Panc1 (cell line): ENCODE measurements around the gene ZNF469. TPM values are rescaled to one million over a fixed set of nuclear protein-coding genes. Genes with fewer than 3 reads are reported as not detected.

ENCODE experiments used
- ATAC-seq: fragments of 200-7000 bp; cut with Tn5 transposase; 2 replicates; pipeline ENCODE4 v1.9.1; 2020; ENCODE audit warnings: mild to moderate bottlenecking, moderate library complexity
- BruUV-seq: library from RNA; stranded (reverse); fragments of 400-500 nt; replicated peaks from 2 replicates; lab custom pipeline; 2021; lab: Mats Ljungman, UMichigan
- CTCF ChIA-PET: fragments of 300-600 bp; sonication (Branson Sonifier 250); formaldehyde crosslinking; loops from one replicate; lab custom pipeline; 2022; ENCODE audit warnings: antibody characterized with exemption; lab: Charles Lee
- POLR2A ChIA-PET: fragments of 300-600 bp; sonication (Branson Sonifier 250); formaldehyde crosslinking; loops from one replicate; lab custom pipeline; 2022; ENCODE audit warnings: antibody characterized with exemption; lab: Charles Lee
- DNase-seq: peaks from one replicate; pipeline ENCODE4 v3.0.0-alpha.2; 2010; ENCODE audit warnings: low read depth, low spot score
- H3K27ac ChIP-seq: 2 replicates; pipeline ENCODE4 v1.5.1; 2011; ENCODE audit warnings: mild to moderate bottlenecking, low read length, inconsistent platforms
- H3K27me3 ChIP-seq: fragments of 200-500 bp; sonication (Bioruptor generic); 2 replicates; pipeline ENCODE4 v1.6.0; 2014; ENCODE audit warnings: low read length, inconsistent platforms; ENCODE audit not compliant: control insufficient read depth, insufficient read depth
- H3K36me3 ChIP-seq: fragments of 200-500 bp; sonication (Bioruptor generic); 2 replicates; pipeline ENCODE4 v1.5.1; 2014; ENCODE audit warnings: inconsistent platforms, mild to moderate bottlenecking, low read length, moderate library complexity; ENCODE audit not compliant: control insufficient read depth, insufficient read depth
- H3K4me1 ChIP-seq: 2 replicates; pipeline ENCODE4 v1.5.1; 2011; ENCODE audit warnings: inconsistent platforms, mild to moderate bottlenecking, low read length, moderate library complexity; ENCODE audit not compliant: control insufficient read depth, insufficient read depth
- H3K4me3 ChIP-seq, 2 experiments: 2 replicates each; pipeline ENCODE4 v1.5.1; 2011 to 2012; ENCODE audit warnings: low read depth in 2 of 2, low read length in 2 of 2, mild to moderate bottlenecking in 2 of 2, inconsistent platforms in 1 of 2, moderate library complexity in 1 of 2
- H3K9me3 ChIP-seq: fragments of 200-500 bp; sonication (Bioruptor generic); 2 replicates; pipeline ENCODE4 v1.5.1; 2014; ENCODE audit warnings: low read depth, mild to moderate bottlenecking, inconsistent platforms, low read length, moderate library complexity; ENCODE audit not compliant: control insufficient read depth, insufficient read depth
- CTCF ChIP-seq: fragments of 450-650 bp; IDR thresholded peaks from 2 replicates; pipeline ENCODE4 v1.5.1; 2017; ENCODE audit warnings: mild to moderate bottlenecking
- POLR2AphosphoS5 ChIP-seq: IDR thresholded peaks from 2 replicates; pipeline ENCODE4 v1.6.1; 2012; ENCODE audit warnings: mild to moderate bottlenecking, low read depth, low read length, moderate library complexity
- REST ChIP-seq, 2 experiments: IDR thresholded peaks; 2 replicates each; pipeline ENCODE4 v1.6.1; 2011 to 2012; ENCODE audit warnings: low read depth in 2 of 2, control low read depth in 1 of 2, low read length in 1 of 2, mild to moderate bottlenecking in 1 of 2, moderate library complexity in 1 of 2; ENCODE audit not compliant: insufficient read depth in 1 of 2
- SIN3A ChIP-seq: IDR thresholded peaks from 2 replicates; pipeline ENCODE4 v1.6.1; 2012; ENCODE audit warnings: low read depth, mild to moderate bottlenecking, low read length, moderate library complexity, borderline replicate concordance; ENCODE audit not compliant: insufficient read depth
- TCF7L2 ChIP-seq: IDR thresholded peaks from 2 replicates; pipeline ENCODE4 v1.6.1; 2011; ENCODE audit warnings: mild to moderate bottlenecking, low read depth, low read length, inconsistent platforms
- in situ Hi-C: cut with HindIII; loops from 2 replicates; pipeline ENCODE4 v1.10.0; 2016; ENCODE audit warnings: low sequenced_read_pairs, low pct_unique_long_range_greater_than_20kb
- intact Hi-C: fragments of 100-400 bp; cut with micrococcal nuclease; formaldehyde crosslinking; loops from one replicate; pipeline ENCODE4 v1.10.0; 2022; ENCODE audit not compliant: unreplicated experiment
- total RNA-seq: library from RNA; stranded (reverse); gene quantifications from one replicate; pipeline ENCODE4 v1.2.1, GENCODE V29; 2021; ENCODE audit not compliant: unreplicated experiment

ZNF469 gene
- total RNA-seq, 1 experiment from 2014 or later = 1.3 TPM

GRCh38 chr16:88337538-88337937 lies 45.2 kb upstream of the ZNF469 start:
- CTCF ChIA-PET = no interaction called here
- no peak overlapping the region for H3K4me3 ChIP-seq

GRCh38 chr16:88338111-88338510 lies 44.6 kb upstream of the ZNF469 start:
- Histone ChIP-seq H3K27ac (no peak overlapping the region), H3K36me3 (no peaks in the 10 kb centered on the region), H3K27me3 (no peaks in the 10 kb centered on the region), H3K4me3 (no peak overlapping the region), H3K4me1 (no peaks in the 10 kb centered on the region), H3K9me3 (no peaks in the 10 kb centered on the region)
- DNase-seq = no peak
- no TSS peak for BruUV-seq
- intact Hi-C loops = no loop called here
- ChIA-PET CTCF (no interaction called here), POLR2A (no interaction called here)
- in situ Hi-C loops = no loop called here
- ATAC-seq = no peak
- no peak for TF ChIP-seq POLR2AphosphoS5
- no peak for TF ChIP-seq TCF7L2
- no peak for TF ChIP-seq REST (IDR thresholded peaks at IDR 0.05; ENCODE audit: insufficient read depth in 1 of 2, low read depth in 2 of 2, low read length in 1 of 2)
- TF ChIP-seq SIN3A = no peak
- TF ChIP-seq CTCF = no peak

More at GRCh38 chr16:88337538-88337937, 45.2 kb upstream of the ZNF469 start:
- no peaks in the 10 kb centered on the region for H3K27me3 ChIP-seq
- BruUV-seq = no TSS peak
- in situ Hi-C loops = no loop called here
- no peaks in the 10 kb centered on the region for H3K4me1 ChIP-seq
- no peak overlapping the region for H3K27ac ChIP-seq
- no peak for ATAC-seq
- no peaks in the 10 kb centered on the region for H3K36me3 ChIP-seq
- TF ChIP-seq REST (IDR thresholded peaks at IDR 0.05; ENCODE audit: insufficient read depth in 1 of 2, low read depth in 2 of 2, low read length in 1 of 2) (no peak), TCF7L2 (no peak), CTCF (no peak), POLR2AphosphoS5 (no peak), SIN3A (no peak)
- H3K9me3 ChIP-seq = no peaks in the 10 kb centered on the region
- no peak for DNase-seq
- POLR2A ChIA-PET = no interaction called here
- intact Hi-C loops = no loop called here
